Measurements from ENCODE around the gene SELENOH.

The SELENOH gene

DNA sequence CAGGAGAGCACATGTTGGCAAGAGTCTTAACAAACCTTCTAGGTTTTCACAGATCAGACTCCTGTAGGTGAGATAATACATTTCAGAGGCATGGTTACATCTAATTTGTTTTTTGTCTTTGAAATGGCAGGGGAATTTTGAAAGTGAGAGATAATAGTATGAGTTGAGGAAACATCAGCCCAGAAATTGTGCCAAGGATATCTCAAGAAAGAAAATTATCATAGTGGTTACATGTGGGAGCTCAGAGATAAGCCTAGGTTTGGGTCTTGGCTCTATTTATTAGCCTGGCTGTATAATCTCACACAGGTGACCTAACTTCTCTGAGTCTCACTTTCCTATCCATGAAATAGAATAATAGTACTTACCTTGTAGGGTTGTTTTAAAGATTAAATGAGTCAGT lies 9.9 kb downstream of the SELENOH start:
- DNase-seq, result no peak

GRCh38 chr11:57751676-57752253 lies 10.5 kb downstream of the SELENOH start, which contains the start of gene BTBD18:
Gene BTBD18, minus strand, starts transcription at chr11:57751819. Its CDS starts 631 bp downstream, at chr11:57751188.
- peak; percentile 13 for DNase-seq

DNA sequence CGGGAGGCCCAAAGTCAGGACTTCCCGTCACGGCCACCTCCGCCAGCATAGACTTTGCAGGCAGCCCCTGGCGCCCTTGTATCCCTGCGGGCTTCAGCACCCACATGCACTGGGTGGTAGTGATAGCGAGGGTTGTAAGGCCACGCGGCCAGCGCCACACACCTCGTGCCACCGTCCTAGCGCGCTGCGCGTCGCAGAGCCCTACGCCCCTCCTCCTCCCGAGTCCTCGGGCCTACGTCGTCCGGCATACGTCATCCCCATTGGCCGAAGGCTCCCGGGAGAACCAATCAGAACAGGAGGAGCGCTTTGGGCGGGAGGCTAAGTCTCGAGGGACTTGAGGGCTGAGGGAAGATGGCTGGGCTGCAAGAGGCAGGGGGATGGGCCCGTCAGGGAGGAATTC lies 11.7 kb downstream of the SELENOH start:
- no peak for DNase-seq

DNA sequence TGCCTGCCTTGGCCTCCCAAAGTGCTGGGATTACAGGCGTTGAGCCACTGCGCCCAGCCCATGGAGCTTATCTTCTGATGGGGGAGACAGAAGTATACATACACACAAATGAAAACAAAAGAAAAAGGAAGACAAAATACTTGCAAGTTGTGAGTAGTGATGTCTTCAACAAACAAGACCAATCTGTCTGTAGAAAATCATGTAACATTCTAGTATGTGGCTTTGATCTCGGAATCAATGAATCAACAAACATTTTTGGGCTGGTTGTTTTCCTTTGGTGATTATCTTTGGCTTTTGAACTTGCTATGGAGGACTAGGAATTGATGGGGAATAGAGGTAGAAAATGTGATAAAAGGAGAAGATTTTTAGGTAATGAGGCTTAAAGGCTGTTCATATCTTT lies 16.9 kb downstream of the SELENOH start:
- DNase-seq, result no peak

DNA sequence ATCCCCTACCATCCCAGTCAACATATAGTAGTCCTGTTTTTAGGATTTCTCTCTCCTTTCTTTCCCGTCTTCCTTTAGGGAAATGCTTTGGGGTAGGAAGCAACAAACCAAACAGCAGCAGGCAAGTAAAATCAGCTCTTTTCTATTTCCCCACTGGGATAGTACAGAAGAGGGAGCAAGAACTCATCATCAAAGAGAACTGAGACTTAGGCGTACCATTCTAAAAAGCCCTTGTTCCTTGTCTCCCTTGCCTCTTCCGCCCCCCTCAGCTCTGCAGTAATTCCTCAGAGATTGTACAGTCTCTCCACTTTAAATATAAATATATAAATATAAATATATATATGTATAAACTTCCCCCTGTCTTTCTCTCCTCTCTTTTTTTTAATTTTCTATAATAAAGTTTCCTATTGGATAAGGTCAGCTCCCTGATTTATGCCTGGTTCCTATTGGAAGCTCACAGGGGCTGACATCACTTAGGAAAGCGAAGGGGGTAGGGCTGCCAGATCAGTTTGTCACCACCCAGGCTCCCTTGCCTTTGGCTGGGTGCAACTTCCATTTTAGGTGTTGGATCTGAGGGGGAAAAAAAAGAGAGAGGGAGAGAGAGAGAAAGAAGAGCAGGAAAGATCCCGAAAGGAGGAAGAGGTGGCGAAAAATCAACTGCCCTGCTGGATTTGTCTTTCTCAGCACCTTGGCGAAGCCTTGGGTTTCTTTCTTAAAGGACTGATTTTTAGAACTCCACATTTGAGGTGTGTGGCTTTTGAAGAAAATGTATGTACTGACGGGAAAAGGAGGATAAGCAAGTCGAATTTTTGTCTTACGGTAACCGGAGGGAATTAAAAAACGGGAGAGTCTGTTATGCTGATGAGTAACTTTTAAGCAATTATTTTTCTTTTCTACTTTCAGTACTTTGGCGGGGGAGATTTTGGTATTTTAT lies 20.3 kb downstream of the SELENOH start, which contains the start of gene CTNND1:
Gene CTNND1, plus strand, starts transcription at position 502 of the 934 bp plus-strand sequence. CDS start 29,677 bp downstream, outside the sequence.
- peak; percentile 95 for DNase-seq

GRCh38 chr11:57762235-57762861 lies 21.1 kb downstream of the SELENOH start:
- no peak for DNase-seq

- no peak for DNase-seq
Measured at GRCh38 chr11:57763568-57763967, 22.3 kb downstream of the SELENOH start.

GRCh38 chr11:57764021-57764420 lies 22.7 kb downstream of the SELENOH start:
- DNase-seq, result no peak

- DNase-seq, result no peak
Measured at GRCh38 chr11:57764566-57764965, 23.3 kb downstream of the SELENOH start.

DNA sequence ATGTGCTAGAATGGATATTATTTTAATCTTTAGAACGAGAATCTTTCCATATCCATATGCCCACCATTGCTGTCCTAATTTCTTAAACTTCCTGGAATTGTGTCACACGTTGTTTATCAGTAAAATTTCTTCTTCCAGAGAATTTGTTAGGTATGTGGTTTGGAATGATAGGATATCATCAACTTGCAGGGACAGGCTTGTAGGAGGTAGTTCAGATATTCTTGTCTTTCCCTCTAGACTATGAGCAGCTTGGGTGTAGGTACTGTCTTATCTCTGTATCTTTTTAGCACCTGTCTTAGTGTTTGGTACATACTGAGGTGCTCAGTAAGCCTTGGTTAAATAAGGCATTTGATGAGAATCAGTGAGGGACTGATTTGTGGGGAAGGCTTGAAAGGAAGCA lies 23.7 kb downstream of the SELENOH start:
- DNase-seq, result no peak

- no peak for DNase-seq
Measured at GRCh38 chr11:57770793-57771192, 29.5 kb downstream of the SELENOH start.

GRCh38 chr11:57771365-57771764 lies 30.1 kb downstream of the SELENOH start:
- DNase-seq, result no peak

DNA sequence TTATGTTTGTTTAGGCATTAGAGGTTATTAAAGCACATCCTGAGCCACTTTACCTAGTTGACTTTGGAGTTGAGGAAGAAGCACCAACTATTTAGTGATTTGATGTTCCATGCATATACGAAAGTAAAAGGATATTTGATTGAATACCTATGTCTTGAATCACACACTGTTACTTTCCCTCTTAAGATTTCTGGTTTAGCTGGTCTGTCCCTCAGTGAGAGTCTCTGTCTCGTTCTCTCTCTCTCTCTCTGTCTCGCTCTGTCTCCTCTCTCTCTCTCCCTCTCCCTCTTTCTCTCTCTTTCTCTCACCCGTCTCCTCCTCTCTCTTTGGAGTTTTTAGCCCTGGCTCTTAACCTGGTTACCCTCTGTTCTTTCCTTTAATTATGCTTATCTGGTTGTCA lies 31.3 kb downstream of the SELENOH start:
- DNase-seq, result no peak

- DNase-seq, result no peak
Measured at GRCh38 chr11:57773026-57773598, 31.8 kb downstream of the SELENOH start.

GRCh38 chr11:57775491-57775890 lies 34.2 kb downstream of the SELENOH start:
- no peak for DNase-seq

GRCh38 chr11:57776031-57776521 lies 34.8 kb downstream of the SELENOH start:
- DNase-seq, result no peak

DNA sequence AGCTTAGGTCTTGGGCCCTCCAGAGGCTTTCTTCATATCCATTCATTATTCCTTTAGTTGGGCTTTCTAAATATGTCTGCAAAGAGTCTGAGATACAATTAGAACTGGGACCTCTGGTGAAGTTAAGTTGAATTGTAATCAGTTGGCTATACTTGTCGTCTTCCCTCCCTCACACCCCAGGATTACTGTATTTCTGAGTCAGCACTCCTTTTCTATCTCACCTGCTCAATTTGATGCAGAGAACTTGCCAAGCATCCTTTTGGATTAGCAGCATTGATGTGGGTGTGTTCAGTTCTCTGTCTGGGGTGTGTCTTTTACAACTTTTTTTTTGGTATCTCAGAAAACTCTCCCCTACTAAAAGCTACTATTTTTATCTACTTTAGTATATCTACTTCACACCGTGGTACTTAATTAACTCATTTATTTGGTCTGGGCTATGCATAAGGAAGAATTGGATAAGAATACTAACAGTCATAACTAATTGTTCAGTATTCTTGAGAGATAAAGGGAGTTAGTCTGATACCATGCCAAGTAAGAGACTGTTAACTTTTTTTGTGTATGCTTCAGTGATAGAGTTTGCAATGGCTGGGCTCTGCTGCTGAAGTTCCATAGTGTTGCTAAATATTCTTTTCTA lies 35.4 kb downstream of the SELENOH start:
- no peak for DNase-seq

- no peak for DNase-seq
Measured at GRCh38 chr11:57777969-57778317, 36.7 kb downstream of the SELENOH start.

GRCh38 chr11:57778318-57779037 lies 37.2 kb downstream of the SELENOH start:
- peak; percentile 65 for DNase-seq

GRCh38 chr11:57779276-57779675 lies 38.0 kb downstream of the SELENOH start:
- no peak for DNase-seq

- no peak for DNase-seq
Measured at GRCh38 chr11:57781529-57781943, 40.2 kb downstream of the SELENOH start.

- DNase-seq, result no peak
Measured at GRCh38 chr11:57785072-57785471, 43.8 kb downstream of the SELENOH start.
